ENCODE results near the gene CCSER1.

- no peak for TF ChIP-seq CTCF (IDR thresholded peaks at IDR 0.05; ENCODE audit: low read depth, low read length, poor library complexity, severe bottlenecking)
- TF ChIP-seq EZH2phosphoT487 (IDR thresholded peaks at IDR 0.05; ENCODE audit: borderline replicate concordance, low read length) = no peak
Observed at GRCh38 chr4:91111556-91111955, 984.4 kb downstream of the CCSER1 start.
